ENCODE data around the gene GPBP1.

- TF ChIP-seq CTCF (IDR thresholded peaks at IDR 0.05; ENCODE audit: insufficient read depth, low read length, poor library complexity, severe bottlenecking) (no peak), EZH2phosphoT487 (conservative IDR thresholded peaks at IDR 0.05; ENCODE audit: low read length) (no peak)
Observed at GRCh38 chr5:57311251-57311650, 137.4 kb downstream of the GPBP1 start.
